ENCODE data around the gene MCU. TPM values are rescaled to one million over a fixed set of nuclear protein-coding genes. Genes with fewer than 3 reads are reported as not detected.

Gene MCU
- total and polyA plus RNA-seq, 2 of the 8 experiments (the other 6 are each of a cell fraction or from before 2014, with no cell fraction given), result 51.6 to 62.2 TPM

GRCh38 chr10:72828294-72828693, 136.4 kb downstream of the MCU start:
- DNase-seq (ENCODE audit: low read depth in 1 of 2, low spot score in 2 of 2) (no peak), FAIRE-seq (no peak)
- Histone ChIP-seq H3K4me2 (ENCODE audit: insufficient read depth in 1 of 2, low read depth in 2 of 2, low read length in 2 of 2) (no peak overlapping the region), H2BK5ac (ENCODE audit: low read depth, low read length) (no peak overlapping the region), H4K5ac (ENCODE audit: insufficient read length, low read depth, low read length) (no peak overlapping the region), H4K8ac (ENCODE audit: extremely low read depth, insufficient read depth, low read length) (no peak overlapping the region), H3K9ac (replicated peaks in 1 of 4; ENCODE audit: extremely low read depth in 1 of 4, low read depth in 3 of 4, low read length in 3 of 4) (no peak overlapping the region), H3K9me3 (ENCODE audit: insufficient read depth in 2 of 2, low read depth in 1 of 2, low read length in 1 of 2) (no peaks in the 10 kb centered on the region), H3K56ac (replicated peaks; ENCODE audit: insufficient read length, low read depth, low read length) (no peak overlapping the region), H2AK5ac (ENCODE audit: low read depth, low read length) (no peak overlapping the region), H3K23ac (ENCODE audit: insufficient read length) (no peak overlapping the region), H3K4ac (replicated peaks; ENCODE audit: insufficient read length, low read depth, low read length) (no peak overlapping the region), H3K4me1 (replicated peaks in 1 of 4; ENCODE audit: control insufficient read depth in 3 of 4, insufficient read depth in 4 of 4, low read length in 3 of 4) (peaks cover 0 to 4% (median 3%) of the 10 kb centered on the region in 4 experiments; a peak in 3 of 7 replicates), H3K36me3 (ENCODE audit: control insufficient read depth in 2 of 4, insufficient read depth in 4 of 4, low read length in 3 of 4) (no peaks in the 10 kb centered on the region), H2AFZ (ENCODE audit: low read length) (no peak overlapping the region), H2BK20ac (ENCODE audit: low read length) (no peak overlapping the region), H3K23me2 (ENCODE audit: low read depth, low read length) (no peaks in the 10 kb centered on the region), H3K4me3 (ENCODE audit: extremely low read depth in 1 of 4, insufficient read depth in 2 of 4, low read depth in 3 of 4, low read length in 4 of 4) (no peak overlapping the region), H2BK12ac (ENCODE audit: low read depth, low read length) (no peak overlapping the region), H3K14ac (ENCODE audit: insufficient read length) (no peak overlapping the region), H4K20me1 (replicated peaks in 1 of 2; ENCODE audit: control insufficient read depth in 1 of 2, insufficient read depth in 2 of 2, low read length in 2 of 2) (no peaks in the 10 kb centered on the region), H3K27ac (ENCODE audit: low read depth, low read length) (no peak overlapping the region), H3K79me1 (ENCODE audit: low read depth, low read length) (no peaks in the 10 kb centered on the region), H3K79me2 (ENCODE audit: control insufficient read depth in 1 of 2, insufficient read depth in 2 of 2, low read length in 2 of 2) (peaks cover 0 to 33% of the 10 kb centered on the region in 2 experiments; a peak in 2 of 4 replicates), H2BK120ac (replicated peaks; ENCODE audit: low read depth, low read length) (no peak overlapping the region), H2BK15ac (ENCODE audit: low read length) (no peak overlapping the region), H4K91ac (replicated peaks; ENCODE audit: insufficient read length, low read length) (no peak overlapping the region), H3K27me3 (replicated peaks in 1 of 4; ENCODE audit: control insufficient read depth in 3 of 4, extremely low read depth in 1 of 4, insufficient read depth in 3 of 4, low read length in 3 of 4) (no peaks in the 10 kb centered on the region), H3K18ac (ENCODE audit: extremely low read depth, low read length) (no peak overlapping the region)
- ChIA-PET POLR2A (ENCODE audit: partially characterized antibody) (no interaction called here), CTCF (ENCODE audit: partially characterized antibody) (no interaction called here)
- no peak for TF ChIP-seq HDAC2 (IDR thresholded peaks at IDR 0.05; ENCODE audit: borderline replicate concordance in 1 of 2, low read depth in 2 of 2, low read length in 2 of 2)
- TF ChIP-seq SUZ12 (IDR thresholded peaks at IDR 0.05; ENCODE audit: low read length), result no peak
- TF ChIP-seq SIX5 (IDR thresholded peaks at IDR 0.05; ENCODE audit: low read depth, low read length), result no peak
- TF ChIP-seq E2F6 (IDR thresholded peaks at IDR 0.05), result no peak
- TF ChIP-seq POLR2AphosphoS5 (IDR thresholded peaks at IDR 0.05; ENCODE audit: low read depth, low read length), result no peak
- no peak for TF ChIP-seq SP4 (IDR thresholded peaks at IDR 0.05; ENCODE audit: low read length)
- no peak for TF ChIP-seq BRCA1 (IDR thresholded peaks at IDR 0.05; ENCODE audit: low read depth, low read length)
- no peak for TF ChIP-seq KDM1A (IDR thresholded peaks at IDR 0.05; ENCODE audit: borderline replicate concordance, low read length)
